ENCODE results near the gene IL31. TPM values are rescaled to one million over a fixed set of nuclear protein-coding genes. Genes with fewer than 3 reads are reported as not detected.

The IL31 gene
- not detected for total RNA-seq
- long read RNA-seq, result 0 reads

GRCh38 chr12:122174155-122174845 is at the start of gene IL31:
TSS of gene IL31 (minus strand) at chr12:122174221. CDS start at chr12:122174172, 49 bp downstream.
- no peaks in the 10 kb centered on the region for H3K4me1 ChIP-seq
- TF ChIP-seq CTCF (IDR thresholded peaks at IDR 0.05), result no peak
- H3K4me3 ChIP-seq, result no peak within 1 kb of the TSS
- intact Hi-C loops (cut with DNase I), result no loop called here
- H3K36me3 ChIP-seq, result no peaks in the 10 kb centered on the region
- no peaks in the 10 kb centered on the region for H3K27me3 ChIP-seq (ENCODE audit: low read depth)
- H3K27ac ChIP-seq, result no peak within 1 kb of the TSS
- ATAC-seq (no peak), DNase-seq (no peak)
- no peaks in the 10 kb centered on the region for H3K9me3 ChIP-seq

GRCh38 chr12:122216445-122216844 is 42.4 kb upstream of the IL31 start:
- H3K36me3 ChIP-seq, result peaks cover 100% of the 10 kb centered on the region
- ATAC-seq, result no peak
- no peak overlapping the region for H3K27ac ChIP-seq
- H3K27me3 ChIP-seq (ENCODE audit: low read depth), result no peaks in the 10 kb centered on the region
- no peak overlapping the region for H3K4me3 ChIP-seq
- no peaks in the 10 kb centered on the region for H3K4me1 ChIP-seq
- DNase-seq, result no peak
- intact Hi-C loops (cut with DNase I), result no loop called here
- no peaks in the 10 kb centered on the region for H3K9me3 ChIP-seq
- TF ChIP-seq CTCF (IDR thresholded peaks at IDR 0.05), result no peak

- intact Hi-C loops (cut with DNase I), result no loop called here
- no peak for DNase-seq
- Histone ChIP-seq H3K4me3 (no peak overlapping the region), H3K36me3 (peaks cover 100% of the 10 kb centered on the region), H3K4me1 (no peaks in the 10 kb centered on the region), H3K27me3 (ENCODE audit: low read depth) (no peaks in the 10 kb centered on the region), H3K9me3 (no peaks in the 10 kb centered on the region), H3K27ac (no peak overlapping the region)
- ATAC-seq, result no peak
- TF ChIP-seq CTCF (IDR thresholded peaks at IDR 0.05), result no peak
Measured at GRCh38 chr12:122215771-122216170, 41.8 kb upstream of the IL31 start.

- TF ChIP-seq CTCF (IDR thresholded peaks at IDR 0.05), result no peak
- Histone ChIP-seq H3K36me3 (peaks cover 66% of the 10 kb centered on the region), H3K27ac (no peak overlapping the region), H3K9me3 (no peaks in the 10 kb centered on the region), H3K4me1 (peaks cover 15% of the 10 kb centered on the region), H3K27me3 (ENCODE audit: low read depth) (peaks cover 22% of the 10 kb centered on the region), H3K4me3 (no peak overlapping the region)
- DNase-seq, result no peak
- no peak for ATAC-seq
- intact Hi-C loops (cut with DNase I), result no loop called here
Measured at GRCh38 chr12:122208073-122208820, 34.2 kb upstream of the IL31 start.

GRCh38 chr12:122207391-122207790 is 33.4 kb upstream of the IL31 start:
- H3K4me3 ChIP-seq, result no peak overlapping the region
- intact Hi-C loops (cut with DNase I), result no loop called here
- no peak for ATAC-seq
- DNase-seq, result no peak
- no peak overlapping the region for H3K27ac ChIP-seq
- peaks cover 58% of the 10 kb centered on the region for H3K36me3 ChIP-seq
- no peaks in the 10 kb centered on the region for H3K9me3 ChIP-seq
- peaks cover 21% of the 10 kb centered on the region for H3K4me1 ChIP-seq
- TF ChIP-seq CTCF (IDR thresholded peaks at IDR 0.05), result no peak
- H3K27me3 ChIP-seq (ENCODE audit: low read depth), result peaks cover 30% of the 10 kb centered on the region
